Neural cell (in vitro differentiated cells): Measurements from ENCODE around the gene ENTREP3. TPM values are rescaled to one million over a fixed set of nuclear protein-coding genes. Genes with fewer than 3 reads are reported as not detected.

Experiments used
- H2AFZ ChIP-seq: fragments of 200-600, 300-800 bp; sonication (generic), shearing (Covaris generic); 2 replicates; pipeline ENCODE4 v1.6.0; 2014; ENCODE audit warnings: low read depth, mild to moderate bottlenecking, antibody characterized with exemption, low read length, moderate library complexity
- H3F3A ChIP-seq: fragments of 200-600 bp; shearing (Covaris generic); 2 replicates; pipeline ENCODE4 v1.6.1; 2016; ENCODE audit warnings: mild to moderate bottlenecking, moderate library complexity, mixed read lengths, antibody characterized with exemption, low read length; ENCODE audit not compliant: insufficient read depth, poor library complexity, severe bottlenecking
- H3K27ac ChIP-seq: fragments of 200-600, 300-800 bp; sonication (generic), shearing (Covaris generic); 2 replicates; pipeline ENCODE4 v1.5.1; 2014; ENCODE audit warnings: mild to moderate bottlenecking, low read length, moderate library complexity
- H3K27me3 ChIP-seq: fragments of 300-800, 200-600 bp; sonication (generic), shearing (Covaris generic); 2 replicates; pipeline ENCODE4 v1.6.0; 2014; ENCODE audit warnings: mild to moderate bottlenecking, low read depth, low read length, moderate library complexity; ENCODE audit not compliant: insufficient read depth
- H3K36me3 ChIP-seq: fragments of 300-800, 200-600 bp; sonication (generic), shearing (Covaris generic); 2 replicates; pipeline ENCODE4 v1.5.1; 2014; ENCODE audit warnings: mild to moderate bottlenecking, antibody characterized with exemption, low read length, moderate library complexity; ENCODE audit not compliant: insufficient read depth
- H3K4me2 ChIP-seq: fragments of 300-800, 200-600 bp; sonication (generic), shearing (Covaris generic); 2 replicates; pipeline ENCODE4 v1.6.0; 2014; ENCODE audit warnings: mild to moderate bottlenecking, low read length
- H3K4me3 ChIP-seq: fragments of 300-800, 200-600 bp; sonication (generic), shearing (Covaris generic); 2 replicates; pipeline ENCODE4 v1.5.1; 2014; ENCODE audit warnings: mild to moderate bottlenecking, low read length, moderate library complexity
- H3K79me2 ChIP-seq: fragments of 200-600 bp; shearing (Covaris generic); replicated peaks from 2 replicates; pipeline ENCODE4 v1.6.0; 2014; ENCODE audit warnings: mild to moderate bottlenecking, low read length, moderate library complexity; ENCODE audit not compliant: insufficient read depth
- H3K9ac ChIP-seq: fragments of 300-800, 200-600 bp; sonication (generic), shearing (Covaris generic); 2 replicates; pipeline ENCODE4 v1.6.1; 2016; ENCODE audit warnings: mild to moderate bottlenecking, low read length, mixed read lengths
- H3K9me2 ChIP-seq: fragments of 200-600 bp; shearing (Covaris generic); 2 replicates; pipeline ENCODE4 v1.6.1; 2016; ENCODE audit warnings: mild to moderate bottlenecking, low read length, mixed read lengths; ENCODE audit not compliant: insufficient read depth
- H3K9me3 ChIP-seq: fragments of 200-600, 300-800 bp; sonication (generic), shearing (Covaris generic); 2 replicates; pipeline ENCODE4 v1.6.1; 2016; ENCODE audit warnings: mild to moderate bottlenecking, mixed run types, low read length, moderate library complexity, mixed read lengths
- H4K20me1 ChIP-seq: fragments of 200-600 bp; shearing (Covaris generic); 2 replicates; pipeline ENCODE4 v1.6.1; 2016; ENCODE audit warnings: mild to moderate bottlenecking, mixed run types; ENCODE audit not compliant: insufficient read depth
- EP300 ChIP-seq: fragments of 450-650 bp; conservative IDR thresholded peaks from 2 replicates; pipeline ENCODE4 v1.6.1; 2014; ENCODE audit warnings: antibody characterized with exemption, mild to moderate bottlenecking, moderate library complexity; ENCODE audit not compliant: poor library complexity, severe bottlenecking
- EZH2 ChIP-seq: fragments of 200-600, 300-800 bp; shearing (Covaris generic), sonication (generic); IDR thresholded peaks from 2 replicates; pipeline ENCODE4 v1.6.1; 2014; ENCODE audit warnings: antibody characterized with exemption, low read length, borderline replicate concordance, mild to moderate bottlenecking; ENCODE audit not compliant: insufficient read depth, poor library complexity, severe bottlenecking
- MXI1 ChIP-seq: fragments of 450-650 bp; conservative IDR thresholded peaks from 2 replicates; pipeline ENCODE4 v1.6.1; 2014; ENCODE audit warnings: antibody characterized with exemption, mild to moderate bottlenecking; ENCODE audit not compliant: poor library complexity, severe bottlenecking
- POLR2AphosphoS5 ChIP-seq: IDR thresholded peaks from 2 replicates; pipeline ENCODE4 v1.6.1; 2012
- RAD21 ChIP-seq: fragments of 450-650 bp; conservative IDR thresholded peaks from 2 replicates; pipeline ENCODE4 v1.6.1; 2014; ENCODE audit warnings: antibody characterized with exemption, mild to moderate bottlenecking, moderate library complexity
- SMC3 ChIP-seq: fragments of 450-650 bp; conservative IDR thresholded peaks from 2 replicates; pipeline ENCODE4 v1.6.1; 2014; ENCODE audit warnings: antibody characterized with exemption, mild to moderate bottlenecking, moderate library complexity; ENCODE audit not compliant: poor library complexity
- TAF1 ChIP-seq: IDR thresholded peaks from 2 replicates; pipeline ENCODE4 v1.6.1; 2012; ENCODE audit warnings: low read depth
- polyA plus RNA-seq: library from polyadenylated mRNA; depleted of rRNA; stranded (reverse); fragments of >200 nt; gene quantifications from 2 replicates; pipeline ENCODE4 v1.2.3, GENCODE V29; 2014
- TF ChIP-seq, protein P1 (sequence below): fragments of 450-650 bp; IDR thresholded peaks from 2 replicates; pipeline ENCODE4 v1.5.1; 2014; ENCODE audit warnings: antibody characterized with exemption, mild to moderate bottlenecking, moderate library complexity; ENCODE audit not compliant: poor library complexity, severe bottlenecking
- TF ChIP-seq, protein P2 (sequence below): IDR thresholded peaks from 2 replicates; pipeline ENCODE4 v1.6.1; 2012; ENCODE audit warnings: borderline replicate concordance

The ENTREP3 gene
- polyA plus RNA-seq, 1 donor from 2014 or later: 11.1 TPM

DNA sequence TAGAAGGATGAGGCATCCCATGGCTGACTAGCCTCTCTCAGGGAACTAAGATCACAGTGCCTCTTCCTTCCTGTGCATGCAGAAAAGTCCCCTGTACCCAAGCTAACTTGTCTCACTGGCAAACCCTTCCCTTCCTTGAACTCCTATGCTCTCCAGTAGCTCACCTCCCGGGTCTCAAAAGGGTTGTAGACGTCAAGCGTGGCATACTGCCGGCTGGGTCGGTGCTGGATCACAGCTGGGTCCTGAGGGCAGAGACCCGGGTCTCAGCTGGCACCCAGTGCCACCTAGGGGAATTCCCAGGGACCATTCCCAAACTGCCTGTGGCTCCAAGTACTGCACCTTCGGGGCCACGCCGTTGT, 6.2 kb upstream of the ENTREP3 start:
- Histone ChIP-seq H3K27ac (peak overlapping the region; percentile 71), H3K4me3 (peak overlapping the region; percentile 91), H3K9me2 (no peaks in the 10 kb centered on the region), H2AFZ (peak overlapping the region; percentile 63), H4K20me1 (no peaks in the 10 kb centered on the region), H3K4me2 (peak overlapping the region; percentile 98), H3K9me3 (no peaks in the 10 kb centered on the region), H3K9ac (peak overlapping the region; percentile 80), H3K27me3 (no peaks in the 10 kb centered on the region), H3K36me3 (no peaks in the 10 kb centered on the region), H3K79me2 (peaks cover 16% of the 10 kb centered on the region), H3F3A (peaks cover 4% of the 10 kb centered on the region)
- no peak for TF ChIP-seq SMC3
- TF ChIP-seq, protein P1, sequence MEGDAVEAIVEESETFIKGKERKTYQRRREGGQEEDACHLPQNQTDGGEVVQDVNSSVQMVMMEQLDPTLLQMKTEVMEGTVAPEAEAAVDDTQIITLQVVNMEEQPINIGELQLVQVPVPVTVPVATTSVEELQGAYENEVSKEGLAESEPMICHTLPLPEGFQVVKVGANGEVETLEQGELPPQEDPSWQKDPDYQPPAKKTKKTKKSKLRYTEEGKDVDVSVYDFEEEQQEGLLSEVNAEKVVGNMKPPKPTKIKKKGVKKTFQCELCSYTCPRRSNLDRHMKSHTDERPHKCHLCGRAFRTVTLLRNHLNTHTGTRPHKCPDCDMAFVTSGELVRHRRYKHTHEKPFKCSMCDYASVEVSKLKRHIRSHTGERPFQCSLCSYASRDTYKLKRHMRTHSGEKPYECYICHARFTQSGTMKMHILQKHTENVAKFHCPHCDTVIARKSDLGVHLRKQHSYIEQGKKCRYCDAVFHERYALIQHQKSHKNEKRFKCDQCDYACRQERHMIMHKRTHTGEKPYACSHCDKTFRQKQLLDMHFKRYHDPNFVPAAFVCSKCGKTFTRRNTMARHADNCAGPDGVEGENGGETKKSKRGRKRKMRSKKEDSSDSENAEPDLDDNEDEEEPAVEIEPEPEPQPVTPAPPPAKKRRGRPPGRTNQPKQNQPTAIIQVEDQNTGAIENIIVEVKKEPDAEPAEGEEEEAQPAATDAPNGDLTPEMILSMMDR: peak; percentile 30

DNA sequence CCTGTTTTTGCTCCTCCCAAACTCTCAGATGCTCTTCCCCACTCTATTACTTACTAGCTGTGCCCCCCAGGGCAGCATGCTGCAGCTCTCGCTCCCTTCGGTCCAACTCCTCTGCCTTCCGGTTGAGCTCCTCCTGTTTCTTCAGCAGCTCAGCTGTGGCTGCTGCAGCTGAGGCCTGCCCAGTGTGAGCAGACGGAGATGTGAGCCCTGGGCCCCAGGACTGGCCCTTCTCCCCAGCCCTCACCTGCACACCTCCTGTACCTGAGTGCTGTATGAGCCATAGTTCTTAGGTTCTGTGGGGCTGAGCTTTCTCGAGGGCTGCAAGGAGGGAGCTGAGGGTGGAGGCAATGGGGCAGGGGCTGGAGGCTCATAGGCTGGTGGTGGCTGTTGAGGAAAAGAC, 5.0 kb upstream of the ENTREP3 start:
- Histone ChIP-seq H3F3A (peaks cover 4% of the 10 kb centered on the region), H3K27ac (no peak overlapping the region), H2AFZ (no peak overlapping the region), H3K9ac (no peak overlapping the region), H3K27me3 (no peaks in the 10 kb centered on the region), H3K4me3 (no peak overlapping the region), H4K20me1 (no peaks in the 10 kb centered on the region), H3K4me2 (no peak overlapping the region), H3K79me2 (peaks cover 16% of the 10 kb centered on the region), H3K36me3 (no peaks in the 10 kb centered on the region), H3K9me2 (no peaks in the 10 kb centered on the region), H3K9me3 (no peaks in the 10 kb centered on the region)
- no peak for TF ChIP-seq EZH2
- TF ChIP-seq, protein P1: no peak
- no peak for TF ChIP-seq MXI1
- TF ChIP-seq EP300: no peak
- TF ChIP-seq, protein P2, sequence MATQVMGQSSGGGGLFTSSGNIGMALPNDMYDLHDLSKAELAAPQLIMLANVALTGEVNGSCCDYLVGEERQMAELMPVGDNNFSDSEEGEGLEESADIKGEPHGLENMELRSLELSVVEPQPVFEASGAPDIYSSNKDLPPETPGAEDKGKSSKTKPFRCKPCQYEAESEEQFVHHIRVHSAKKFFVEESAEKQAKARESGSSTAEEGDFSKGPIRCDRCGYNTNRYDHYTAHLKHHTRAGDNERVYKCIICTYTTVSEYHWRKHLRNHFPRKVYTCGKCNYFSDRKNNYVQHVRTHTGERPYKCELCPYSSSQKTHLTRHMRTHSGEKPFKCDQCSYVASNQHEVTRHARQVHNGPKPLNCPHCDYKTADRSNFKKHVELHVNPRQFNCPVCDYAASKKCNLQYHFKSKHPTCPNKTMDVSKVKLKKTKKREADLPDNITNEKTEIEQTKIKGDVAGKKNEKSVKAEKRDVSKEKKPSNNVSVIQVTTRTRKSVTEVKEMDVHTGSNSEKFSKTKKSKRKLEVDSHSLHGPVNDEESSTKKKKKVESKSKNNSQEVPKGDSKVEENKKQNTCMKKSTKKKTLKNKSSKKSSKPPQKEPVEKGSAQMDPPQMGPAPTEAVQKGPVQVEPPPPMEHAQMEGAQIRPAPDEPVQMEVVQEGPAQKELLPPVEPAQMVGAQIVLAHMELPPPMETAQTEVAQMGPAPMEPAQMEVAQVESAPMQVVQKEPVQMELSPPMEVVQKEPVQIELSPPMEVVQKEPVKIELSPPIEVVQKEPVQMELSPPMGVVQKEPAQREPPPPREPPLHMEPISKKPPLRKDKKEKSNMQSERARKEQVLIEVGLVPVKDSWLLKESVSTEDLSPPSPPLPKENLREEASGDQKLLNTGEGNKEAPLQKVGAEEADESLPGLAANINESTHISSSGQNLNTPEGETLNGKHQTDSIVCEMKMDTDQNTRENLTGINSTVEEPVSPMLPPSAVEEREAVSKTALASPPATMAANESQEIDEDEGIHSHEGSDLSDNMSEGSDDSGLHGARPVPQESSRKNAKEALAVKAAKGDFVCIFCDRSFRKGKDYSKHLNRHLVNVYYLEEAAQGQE: no peak
- no peak for TF ChIP-seq POLR2AphosphoS5
- TF ChIP-seq RAD21: no peak
- TF ChIP-seq SMC3: no peak
- TF ChIP-seq TAF1: no peak
